Stimulated activated CD8-positive, alpha-beta memory T cell treated with anti-CD3 and anti-CD28 coated beads, Interleukin-4, amount 100 ng/mL, for 4 hours (primary cell): Measurements from ENCODE around the gene TOB2.

Experiments used
- DNase-seq, 2 donors: peaks; one replicate each; pipeline ENCODE4 v3.0.0-alpha.2; 2020; ENCODE audit warnings: low read depth in 2 of 2, low spot score in 1 of 2

Gene TOB2

GRCh38 chr22:41387341-41387740 lies 59.3 kb downstream of the TOB2 start:
- no peak for DNase-seq

- no peak for DNase-seq
These were observed 62.5 kb downstream of the TOB2 start for GRCh38 chr22:41384128-41384527.
